NT2/D1 (cell line): Measurements from ENCODE around the gene WAC.
"Not testable (repeated sequence)": the region's sequence is repeated elsewhere in the genome, so short reads cannot be mapped to it uniquely, and the experiment has no call there.

Source experiments
- DNase-seq: peaks from one replicate; pipeline ENCODE4 v3.0.0-alpha.2; 2011; ENCODE audit warnings: low read depth, low spot score
- H3K27me3 ChIP-seq: 2 replicates; pipeline ENCODE4 v1.6.0; 2011; ENCODE audit warnings: mild to moderate bottlenecking; ENCODE audit not compliant: insufficient read length, insufficient read depth
- H3K36me3 ChIP-seq: 2 replicates; pipeline ENCODE4 v1.6.1; 2011; ENCODE audit warnings: mild to moderate bottlenecking, low read length, mixed read lengths; ENCODE audit not compliant: insufficient read depth, insufficient read length
- H3K4me1 ChIP-seq: 2 replicates; pipeline ENCODE4 v1.5.1; 2011; ENCODE audit not compliant: insufficient read depth, insufficient read length
- H3K4me3 ChIP-seq: 2 replicates; pipeline ENCODE4 v1.5.1; 2011; ENCODE audit warnings: low read depth; ENCODE audit not compliant: insufficient read length
- H3K9ac ChIP-seq: 2 replicates; pipeline ENCODE4 v1.6.0; 2011; ENCODE audit warnings: low read depth; ENCODE audit not compliant: insufficient read length
- H3K9me3 ChIP-seq: 2 replicates; pipeline ENCODE4 v1.5.1; 2011; ENCODE audit warnings: mild to moderate bottlenecking, low read length; ENCODE audit not compliant: insufficient read depth
- SUZ12 ChIP-seq: IDR thresholded peaks from 2 replicates; pipeline ENCODE4 v1.6.1; 2011; ENCODE audit not compliant: insufficient read length, insufficient read depth; ENCODE audit errors: extremely low read depth
- YY1 ChIP-seq: IDR thresholded peaks from 2 replicates; pipeline ENCODE4 v1.6.1; 2011; ENCODE audit not compliant: insufficient read length, insufficient read depth
- ZNF274 ChIP-seq: IDR thresholded peaks from 2 replicates; pipeline ENCODE4 v1.6.1; 2011; ENCODE audit warnings: mild to moderate bottlenecking, low read depth, low read length

Gene WAC

GRCh38 chr10:28532337-28533185 is at the start of gene WAC:
Gene WAC (plus strand): TSS chr10:28533118. CDS start chr10:28533580, 462 bp downstream.
- no peak for TF ChIP-seq SUZ12
- TF ChIP-seq ZNF274 = no peak
- no peak for TF ChIP-seq YY1
- H3K4me3 ChIP-seq = peak within 1 kb of the TSS; percentile 88
- peak within 1 kb of the TSS; percentile 92 for H3K9ac ChIP-seq
- H3K27me3 ChIP-seq = no peaks in the 10 kb centered on the region
- H3K36me3 ChIP-seq = peaks cover 40% of the 10 kb centered on the region
- no peaks in the 10 kb centered on the region for H3K4me1 ChIP-seq
- peak; percentile 92 for DNase-seq
- no peaks in the 10 kb centered on the region for H3K9me3 ChIP-seq

GRCh38 chr10:28489206-28489605 is 43.7 kb upstream of the WAC start:
- no peak for DNase-seq
- no peak overlapping the region for H3K4me3 ChIP-seq
- no peaks in the 10 kb centered on the region for H3K36me3 ChIP-seq
- H3K9me3 ChIP-seq = no peaks in the 10 kb centered on the region
- no peaks in the 10 kb centered on the region for H3K4me1 ChIP-seq
- H3K27me3 ChIP-seq = no peaks in the 10 kb centered on the region
- TF ChIP-seq YY1 (no peak), SUZ12 (no peak), ZNF274 (no peak)
- H3K9ac ChIP-seq = no peak overlapping the region

GRCh38 chr10:28490256-28490865 is 42.6 kb upstream of the WAC start:
- not testable (repeated sequence) for H3K4me3 ChIP-seq, H3K36me3 ChIP-seq, DNase-seq, H3K27me3 ChIP-seq, H3K9ac ChIP-seq, H3K4me1 ChIP-seq, H3K9me3 ChIP-seq

GRCh38 chr10:28492116-28492920 is 40.6 kb upstream of the WAC start:
- Histone ChIP-seq H3K27me3 (no peaks in the 10 kb centered on the region), H3K36me3 (no peaks in the 10 kb centered on the region), H3K9ac (no peak overlapping the region), H3K9me3 (no peaks in the 10 kb centered on the region), H3K4me3 (no peak overlapping the region), H3K4me1 (no peaks in the 10 kb centered on the region)
- DNase-seq = no peak
- TF ChIP-seq SUZ12 (no peak), ZNF274 (no peak), YY1 (no peak)

DNA sequence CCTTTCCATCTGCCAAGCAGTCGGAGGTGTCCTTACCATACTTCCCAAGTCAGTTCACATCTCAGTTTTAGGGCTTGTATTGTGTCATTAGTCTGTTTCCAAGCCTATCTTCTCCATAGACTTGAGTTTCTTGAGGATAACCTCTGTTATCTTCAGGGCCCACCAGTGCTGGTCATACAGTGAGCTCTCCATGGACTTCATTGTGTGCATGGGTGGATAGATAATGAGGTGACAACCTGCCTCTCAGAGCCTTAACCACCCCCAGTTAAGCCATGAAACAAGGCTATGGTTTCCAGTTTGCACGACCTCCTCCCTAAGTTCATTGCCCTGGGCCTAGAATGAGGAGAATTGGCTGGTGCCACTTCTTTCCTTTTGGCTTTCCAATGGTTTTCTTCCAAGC is 38.5 kb upstream of the WAC start:
- no peak for DNase-seq
- Histone ChIP-seq H3K9me3 (no peaks in the 10 kb centered on the region), H3K36me3 (no peaks in the 10 kb centered on the region), H3K4me3 (no peak overlapping the region), H3K4me1 (no peaks in the 10 kb centered on the region), H3K9ac (no peak overlapping the region), H3K27me3 (no peaks in the 10 kb centered on the region)
- TF ChIP-seq SUZ12 (no peak), YY1 (no peak), ZNF274 (no peak)

DNA sequence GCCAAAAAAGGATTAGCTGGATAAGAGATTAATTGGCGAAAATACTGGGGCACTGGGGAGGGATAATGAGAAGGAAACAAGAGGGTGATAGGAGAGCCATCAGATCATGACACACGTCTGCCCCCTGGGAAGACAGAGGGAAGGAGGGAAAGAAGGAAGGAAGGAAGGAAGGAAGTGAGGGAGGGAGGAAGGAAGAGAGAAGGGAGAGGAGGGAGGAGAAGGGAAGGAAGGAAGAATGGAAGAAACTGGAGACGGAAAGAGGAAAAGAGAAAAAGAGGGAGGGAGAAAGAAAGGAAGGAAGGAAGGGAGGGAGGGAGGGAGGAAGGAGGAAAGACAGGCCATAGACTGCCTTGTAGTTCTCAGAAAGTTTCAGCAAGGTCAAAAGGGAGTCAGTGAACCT is 37.8 kb upstream of the WAC start:
- no peak for DNase-seq
- H3K36me3 ChIP-seq = no peaks in the 10 kb centered on the region
- H3K4me3 ChIP-seq = no peak overlapping the region
- no peaks in the 10 kb centered on the region for H3K9me3 ChIP-seq
- TF ChIP-seq YY1 (no peak), ZNF274 (no peak), SUZ12 (no peak)
- no peaks in the 10 kb centered on the region for H3K27me3 ChIP-seq
- no peak overlapping the region for H3K9ac ChIP-seq
- no peaks in the 10 kb centered on the region for H3K4me1 ChIP-seq

DNA sequence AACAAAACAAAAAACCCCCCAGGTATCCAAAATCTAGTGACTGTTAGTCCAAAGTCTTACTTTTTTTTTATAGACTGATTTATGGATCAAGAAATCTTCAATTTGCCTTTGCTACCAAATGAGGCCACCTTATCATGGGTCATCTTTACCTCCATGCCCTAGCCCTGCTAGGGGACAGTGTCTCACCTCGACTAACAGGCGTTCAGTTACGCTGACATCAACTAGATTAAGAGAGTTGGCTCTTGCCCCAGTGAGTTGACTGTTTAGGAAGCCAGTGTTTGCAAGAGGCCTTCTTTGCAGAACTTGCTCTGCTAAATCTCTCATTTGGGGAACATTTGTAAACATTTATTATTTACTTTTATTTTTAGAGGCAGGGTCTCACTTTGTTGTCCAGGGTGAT is 36.9 kb upstream of the WAC start:
- Histone ChIP-seq H3K9me3 (no peaks in the 10 kb centered on the region), H3K9ac (no peak overlapping the region), H3K27me3 (no peaks in the 10 kb centered on the region), H3K4me1 (no peaks in the 10 kb centered on the region), H3K4me3 (no peak overlapping the region), H3K36me3 (no peaks in the 10 kb centered on the region)
- no peak for TF ChIP-seq ZNF274
- no peak for TF ChIP-seq SUZ12
- TF ChIP-seq YY1 = no peak
- DNase-seq = no peak
